GM10248 (cell line): ENCODE results near the gene PKNOX2.

Experiments used
- CTCF ChIA-PET: fragments of 300-600 bp; sonication (Branson Sonifier 250); formaldehyde crosslinking; extraction: SDS; loops from one replicate; lab custom pipeline; 2021; ENCODE audit warnings: antibody characterized with exemption; lab: Yijun Ruan, JAX
- POLR2A ChIA-PET: fragments of 350-650 bp; sonication (Branson Sonifier 250); formaldehyde crosslinking; extraction: SDS; loops from one replicate; lab custom pipeline; 2020; ENCODE audit warnings: antibody characterized with exemption; lab: Yijun Ruan, JAX
- DNase-seq: peaks from one replicate; pipeline ENCODE4 v3.0.0; 2012; ENCODE audit errors: extremely low spot score
- CTCF ChIP-seq: IDR thresholded peaks from 2 replicates; pipeline ENCODE4 v1.5.1; 2012; ENCODE audit warnings: mild to moderate bottlenecking, low read depth; ENCODE audit errors: extremely low read depth, missing control alignments, control extremely low read depth

Gene PKNOX2

DNA sequence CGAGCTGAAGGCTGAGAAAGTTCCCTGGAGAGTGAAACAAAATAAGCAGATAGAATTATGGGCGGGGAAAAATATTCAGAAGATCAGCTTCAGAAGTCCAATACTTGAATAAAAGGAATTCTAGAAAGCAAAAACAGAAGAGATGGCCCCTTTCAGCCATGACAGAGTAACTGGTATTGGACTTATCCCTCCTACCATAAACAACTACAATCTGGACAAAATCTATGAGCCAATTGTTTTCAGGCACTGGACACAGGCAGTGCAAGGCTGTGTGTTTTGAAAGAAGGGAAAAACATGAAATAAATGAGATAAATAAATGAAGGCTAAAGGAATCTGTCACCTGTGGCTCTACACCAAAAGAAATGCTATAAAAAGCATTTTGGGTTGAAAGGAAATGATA lies 305.8 kb downstream of the PKNOX2 start:
- POLR2A ChIA-PET, result no interaction called here
- CTCF ChIA-PET, result no interaction called here
- TF ChIP-seq CTCF, result no peak
- no peak for DNase-seq

DNA sequence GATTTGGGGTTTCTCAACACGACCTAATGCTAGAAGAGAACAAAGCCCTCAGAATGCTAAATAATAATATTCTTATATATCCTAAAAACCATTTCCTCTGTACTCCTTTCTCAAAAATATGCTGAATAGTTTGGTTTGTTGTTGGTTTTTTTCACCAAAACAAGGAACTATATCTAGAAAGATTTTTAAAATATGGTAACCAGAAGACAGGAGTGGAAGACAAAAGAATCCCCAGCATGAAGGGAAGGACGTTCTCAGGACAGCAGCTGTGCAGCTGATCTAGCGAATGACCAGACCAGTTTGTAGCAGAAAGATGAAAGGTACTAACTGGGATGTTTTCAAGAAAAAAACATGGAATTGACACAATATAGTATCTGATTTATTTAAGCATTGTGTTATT lies 312.2 kb downstream of the PKNOX2 start:
- ChIA-PET CTCF (interaction anchor here (0.7 to 1.8 kb wide), 4 partner anchors 8 to 24 kb away, joined by 3 to 6 read pairs (median 4); no protein-coding TSS in a partner anchor), POLR2A (no interaction called here)
- TF ChIP-seq CTCF, result no peak
- no peak for DNase-seq

DNA sequence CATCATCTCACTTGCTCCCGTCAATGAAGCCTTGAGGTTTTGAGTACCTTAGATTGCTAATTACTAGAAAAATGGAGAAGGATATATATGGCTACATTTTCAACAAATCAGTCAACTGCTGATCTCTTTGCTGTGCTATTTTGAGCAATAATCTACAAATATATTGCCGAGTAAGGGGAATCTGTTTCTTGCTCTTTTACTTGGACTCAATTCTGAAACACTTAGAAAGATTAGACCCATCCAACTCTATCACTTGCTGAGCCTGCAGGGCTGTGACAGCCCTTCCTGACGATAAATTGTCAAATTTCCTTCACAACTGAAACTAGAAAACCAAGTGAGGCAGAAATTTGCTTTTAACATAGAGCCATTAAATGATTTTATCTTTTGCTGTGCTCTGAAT lies 314.6 kb downstream of the PKNOX2 start:
- POLR2A ChIA-PET, result no interaction called here

GRCh38 chr11:125481531-125481930 lies 317.0 kb downstream of the PKNOX2 start:
- DNase-seq, result no peak
- ChIA-PET POLR2A (no interaction called here), CTCF (no interaction called here)
- no peak for TF ChIP-seq CTCF

More for the DNA sequence above, 314.6 kb downstream of the PKNOX2 start:
- DNase-seq, result no peak
- CTCF ChIA-PET, result no interaction called here
- no peak for TF ChIP-seq CTCF
